ENCODE results near the gene CIB2. TPM values are rescaled to one million over a fixed set of nuclear protein-coding genes. Genes with fewer than 3 reads are reported as not detected.
A peak's percentile ranks its signal among the peaks of the same experiment; 100 is the strongest.
"Not testable (repeated sequence)": the region's sequence is repeated elsewhere in the genome, so short reads cannot be mapped to it uniquely, and the experiment has no call there.

The CIB2 gene
- total RNA-seq, 1 experiment from 2014 or later, result 15.9 TPM

DNA sequence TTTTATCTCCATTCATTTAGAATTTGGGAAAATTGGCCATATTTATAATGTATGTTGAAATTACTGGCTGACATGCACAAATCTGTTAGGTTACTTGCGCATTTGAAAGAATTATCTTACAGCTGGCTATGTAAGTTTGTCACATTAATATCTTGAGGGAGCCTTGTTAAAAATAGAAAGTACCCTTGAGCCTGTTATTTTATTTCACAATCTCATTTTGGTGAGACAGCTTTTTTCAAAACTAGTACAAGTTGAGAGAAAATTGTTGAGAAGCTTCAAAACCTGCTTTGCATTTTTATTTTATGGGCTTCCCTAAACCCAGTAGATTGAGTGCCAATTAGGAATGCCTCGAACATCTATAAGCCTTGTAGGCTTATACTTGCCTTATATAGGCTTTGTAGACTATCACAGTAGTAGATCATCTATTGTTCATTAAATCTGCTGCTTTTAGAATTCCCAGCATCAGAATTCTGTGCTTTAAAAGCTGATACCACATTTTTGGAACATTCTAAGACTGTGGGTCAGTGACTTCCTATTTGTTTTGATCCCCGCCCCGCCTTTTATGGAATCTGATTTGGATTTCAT, 24.2 kb upstream of the CIB2 start:
- in situ Hi-C loops (cut with HindIII; ENCODE audit: low pct_unique_long_range_greater_than_20kb, low sequenced_read_pairs), result loop anchor here (25.0 kb wide), 1 partner anchor 107 kb away; the partner anchor contains the start of gene DNAJA4
- DNase-seq (ENCODE audit: low read depth, low spot score), result no peak

DNA sequence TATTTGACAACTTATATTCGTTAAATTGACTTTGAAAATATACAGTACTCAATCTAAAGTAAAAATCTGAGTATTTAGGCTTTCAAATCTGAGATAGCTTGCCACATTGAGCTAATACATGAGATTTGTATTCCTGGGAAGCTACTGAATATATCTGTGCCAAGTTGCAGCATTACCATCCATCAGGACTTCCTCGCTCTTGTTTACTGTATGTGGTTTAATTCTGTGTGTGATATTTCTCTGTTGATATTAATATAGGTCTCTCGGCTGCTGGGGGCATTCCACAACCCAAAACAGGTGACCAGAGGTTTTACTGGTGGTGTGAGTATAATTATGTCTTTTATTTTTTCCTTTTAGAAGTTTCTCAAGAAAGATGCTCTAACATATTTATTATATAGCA, 23.7 kb upstream of the CIB2 start:
- in situ Hi-C loops (cut with HindIII; ENCODE audit: low pct_unique_long_range_greater_than_20kb, low sequenced_read_pairs), result loop anchor here (25.0 kb wide), 1 partner anchor 107 kb away; the partner anchor contains the start of gene DNAJA4

DNA sequence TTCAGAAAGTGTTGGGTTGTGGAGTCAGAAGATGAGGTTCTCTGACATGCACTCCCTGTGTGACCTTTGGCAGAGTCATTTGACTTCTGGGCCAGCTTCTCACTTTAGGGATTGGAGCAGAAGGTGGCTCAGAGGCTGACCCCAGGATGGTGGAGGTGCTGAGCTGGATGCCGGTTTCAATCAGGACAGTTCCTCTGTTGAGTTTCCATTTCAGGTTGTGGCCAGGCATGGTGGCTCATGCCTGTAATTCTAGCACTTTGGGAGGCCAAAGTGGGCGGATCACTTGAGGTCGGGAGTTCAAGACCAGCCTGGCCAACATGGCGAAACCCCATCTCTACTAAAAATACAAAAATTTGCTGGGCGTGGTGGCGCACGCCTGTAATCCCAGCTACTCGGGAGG, 19.8 kb upstream of the CIB2 start:
- DNase-seq (ENCODE audit: low read depth, low spot score), result not testable (repeated sequence)
- in situ Hi-C loops (cut with HindIII; ENCODE audit: low pct_unique_long_range_greater_than_20kb, low sequenced_read_pairs), result loop anchor here (25.0 kb wide), 1 partner anchor 111 kb away; the partner anchor contains the start of gene DNAJA4

More for the DNA sequence above, 23.7 kb upstream of the CIB2 start:
- no peak for DNase-seq (ENCODE audit: low read depth, low spot score)

DNA sequence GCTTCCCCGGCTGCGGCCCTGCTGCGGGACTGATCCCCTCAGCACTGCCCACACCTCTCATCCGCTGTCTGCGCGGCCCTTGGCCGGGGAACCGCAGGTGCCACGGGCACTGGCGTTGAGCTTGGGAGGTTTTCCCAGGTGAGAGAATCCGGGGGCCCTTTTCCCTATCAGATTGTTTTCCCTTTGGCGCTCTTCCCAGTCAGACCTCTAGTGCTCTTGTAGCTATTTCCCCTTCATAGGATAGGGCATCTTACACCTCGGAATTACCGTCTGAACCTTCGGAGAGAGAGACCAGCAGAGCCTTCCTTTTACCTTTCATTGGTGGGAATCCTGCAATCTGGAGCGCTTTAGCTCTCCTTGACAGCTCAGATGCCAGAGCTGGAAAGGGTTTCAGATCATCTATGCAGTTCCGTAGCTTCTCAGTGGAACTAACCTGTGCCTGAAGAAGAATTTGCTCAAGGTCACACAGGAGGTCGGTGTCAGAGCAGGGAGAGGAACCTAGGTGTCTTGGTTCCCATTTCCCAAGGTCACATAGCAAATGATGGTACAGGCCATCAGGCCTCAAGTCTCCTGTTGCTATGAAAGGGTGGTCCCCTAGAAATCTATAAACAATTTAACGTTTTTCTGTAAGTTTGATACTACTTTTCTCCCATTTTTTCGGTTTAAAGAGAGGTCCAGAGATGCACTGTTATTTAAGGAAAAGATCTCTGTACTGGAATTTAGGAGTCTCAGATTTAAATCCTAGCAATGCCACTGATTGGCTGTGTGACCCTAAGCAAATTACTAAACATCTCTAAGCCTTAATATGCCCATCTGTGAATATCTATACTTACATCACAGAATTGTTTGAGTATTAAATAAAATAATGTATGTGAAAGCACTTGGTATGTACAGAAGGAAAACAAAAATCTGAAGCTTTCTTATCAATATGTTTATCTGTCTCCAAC, 18.8 kb upstream of the CIB2 start:
- in situ Hi-C loops (cut with HindIII; ENCODE audit: low pct_unique_long_range_greater_than_20kb, low sequenced_read_pairs), result loop anchor here (25.0 kb wide), 1 partner anchor 112 kb away; the partner anchor contains the start of gene DNAJA4

DNA sequence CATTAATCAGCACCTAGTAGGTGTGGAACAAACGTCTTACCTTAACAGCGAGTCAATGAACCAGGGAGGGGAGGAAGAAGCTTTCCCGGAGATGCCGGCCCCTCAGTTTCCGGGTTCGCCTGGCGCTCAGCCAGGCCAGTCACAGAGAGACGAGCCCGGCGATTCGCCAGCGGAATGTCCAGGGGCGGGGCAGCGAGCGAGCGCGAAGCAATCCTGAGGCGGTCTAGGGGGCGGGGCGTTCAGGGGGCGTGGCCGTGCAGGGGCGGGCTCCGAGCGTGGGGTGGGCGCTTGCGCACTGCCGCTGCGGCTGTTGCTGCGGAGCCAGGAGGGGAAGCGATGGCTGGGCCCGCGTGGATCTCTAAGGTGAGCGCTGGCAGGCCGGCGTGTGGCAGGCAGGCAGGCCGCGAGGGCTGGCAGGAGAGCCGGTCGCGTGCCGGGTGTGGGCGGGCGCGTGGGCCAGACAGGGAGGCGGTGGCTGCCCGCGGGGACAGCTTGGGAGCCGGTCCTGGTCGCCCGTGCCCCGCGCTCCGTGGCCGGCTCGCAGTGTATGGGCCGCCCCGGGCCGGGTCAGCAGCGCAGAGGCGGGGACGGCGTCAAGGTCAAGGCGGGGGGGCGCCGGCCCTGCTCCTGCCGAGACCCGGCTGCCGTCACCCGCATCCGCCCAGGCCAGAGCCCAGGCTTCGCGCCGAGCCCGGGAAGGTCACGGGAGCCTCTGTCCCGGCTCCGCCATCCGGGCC, 18.0 kb upstream of the CIB2 start, which contains the start of gene IDH3A:
IDH3A (plus strand) TSS at position 295 of the 737 bp plus-strand sequence; CDS start at position 337, 42 bp downstream.
- in situ Hi-C loops (cut with HindIII; ENCODE audit: low pct_unique_long_range_greater_than_20kb, low sequenced_read_pairs), result no loop called here
- DNase-seq (ENCODE audit: low read depth, low spot score), result peak; percentile 95

More for the DNA sequence above, 18.8 kb upstream of the CIB2 start:
- peak; percentile 26 for DNase-seq (ENCODE audit: low read depth, low spot score)

DNA sequence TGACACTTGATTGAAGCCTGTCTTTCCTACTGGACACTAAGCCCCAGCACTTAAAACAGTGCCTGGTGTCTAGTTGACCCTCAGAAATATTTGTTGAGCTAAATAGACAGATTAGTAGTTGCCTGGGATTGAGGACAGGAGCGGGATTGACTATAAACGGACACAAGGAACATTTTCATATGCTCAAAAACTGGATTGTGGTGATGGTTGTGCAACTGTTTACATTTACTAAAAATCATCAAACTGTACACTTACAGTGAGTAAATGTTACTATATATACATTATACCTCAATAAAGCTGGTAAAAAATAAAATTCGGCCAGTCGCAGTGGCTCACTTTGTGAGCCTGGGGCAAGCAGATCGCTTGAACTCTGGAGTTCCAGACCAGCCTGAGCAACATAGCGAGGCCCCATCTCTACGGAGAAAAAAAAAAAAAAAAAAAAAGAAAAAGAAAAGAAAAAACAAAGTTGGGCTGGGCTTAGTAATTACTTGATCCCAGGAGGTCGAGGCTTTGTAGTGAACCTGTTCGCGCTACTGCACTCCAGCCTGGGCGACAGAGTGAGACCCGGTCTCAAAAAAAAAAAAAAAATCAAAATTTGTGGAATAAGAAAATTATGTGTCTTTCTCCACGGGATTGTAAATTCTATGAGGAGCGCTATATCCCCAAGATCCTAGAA, 17.3 kb upstream of the CIB2 start:
- DNase-seq (ENCODE audit: low read depth, low spot score), result no peak
- in situ Hi-C loops (cut with HindIII; ENCODE audit: low pct_unique_long_range_greater_than_20kb, low sequenced_read_pairs), result no loop called here

DNA sequence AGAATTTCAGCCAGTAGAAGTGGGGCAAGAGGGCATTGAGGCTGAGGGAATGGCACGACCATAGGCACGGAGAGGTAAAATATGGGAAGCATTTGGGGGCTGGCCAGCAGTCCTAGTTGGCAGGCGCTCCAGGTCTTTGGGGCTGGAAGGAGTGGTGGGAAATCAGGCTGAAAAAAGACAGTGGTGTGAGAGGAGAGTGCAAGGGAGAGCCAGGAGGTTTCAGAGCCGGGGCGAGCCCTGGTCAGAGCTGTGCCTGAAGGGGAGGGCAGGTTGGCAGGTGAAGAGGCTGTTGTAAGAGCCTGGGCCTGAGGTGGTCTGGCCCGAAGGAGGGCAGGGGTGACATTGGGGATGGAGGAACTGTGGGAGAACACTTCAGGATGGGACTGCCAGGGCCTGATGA, 16.3 kb upstream of the CIB2 start:
- in situ Hi-C loops (cut with HindIII; ENCODE audit: low pct_unique_long_range_greater_than_20kb, low sequenced_read_pairs), result no loop called here
- no peak for DNase-seq (ENCODE audit: low read depth, low spot score)

DNA sequence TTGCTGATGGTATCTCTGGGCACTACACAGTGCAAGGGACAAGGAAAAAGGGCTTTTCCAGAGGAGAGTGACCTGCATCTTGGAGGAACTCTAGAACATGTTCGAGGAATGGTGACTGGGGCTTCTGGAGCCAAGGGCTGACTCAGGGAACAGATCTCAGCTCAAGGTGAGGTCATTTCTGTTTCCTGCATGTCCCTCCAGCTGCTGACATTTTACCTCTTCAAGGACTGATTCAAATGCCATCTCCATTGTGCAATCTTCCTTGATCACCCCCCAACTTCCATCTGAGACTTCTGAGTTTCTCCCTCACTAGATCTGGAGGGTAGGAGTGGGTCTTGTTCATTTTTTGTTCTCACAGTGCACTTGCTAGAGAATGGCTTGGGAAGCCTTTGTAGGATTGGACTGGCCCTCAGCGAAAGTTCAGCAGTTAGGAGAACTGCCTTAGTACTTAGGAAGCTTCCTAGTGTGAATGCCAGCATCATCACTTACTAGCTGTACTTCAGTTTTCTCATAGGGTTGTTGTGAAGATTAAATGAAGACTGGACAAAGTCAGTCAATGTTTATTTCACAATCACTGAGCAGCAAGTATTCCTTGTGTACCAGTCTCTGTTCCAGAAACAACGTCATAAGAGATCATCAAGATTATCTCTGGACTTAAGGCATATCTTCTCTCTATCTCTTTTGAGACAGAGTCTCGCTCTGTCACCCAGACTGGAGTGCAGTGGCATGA, 15.3 kb upstream of the CIB2 start:
- no peak for DNase-seq (ENCODE audit: low read depth, low spot score)
- in situ Hi-C loops (cut with HindIII; ENCODE audit: low pct_unique_long_range_greater_than_20kb, low sequenced_read_pairs), result no loop called here

DNA sequence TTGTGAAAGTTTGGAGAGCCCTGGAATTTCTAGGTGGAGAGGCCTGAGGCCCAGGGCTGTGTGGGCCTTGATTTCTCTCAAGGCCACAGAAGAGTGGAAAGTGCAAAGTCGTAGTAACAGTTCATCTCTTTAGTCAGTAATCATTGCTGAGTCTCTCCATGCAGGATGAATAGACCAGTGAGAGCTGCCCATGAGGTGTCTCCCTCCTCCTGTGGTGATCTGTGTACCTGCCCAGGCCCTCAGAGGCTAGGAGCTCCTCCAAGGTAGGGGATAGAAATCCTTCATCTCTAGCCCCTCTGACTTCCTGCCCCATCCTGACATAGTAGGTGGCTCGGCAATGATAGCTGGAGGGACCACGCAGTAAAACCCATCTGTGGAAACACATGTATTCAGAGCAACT, 11.1 kb upstream of the CIB2 start:
- no peak for DNase-seq (ENCODE audit: low read depth, low spot score)
- in situ Hi-C loops (cut with HindIII; ENCODE audit: low pct_unique_long_range_greater_than_20kb, low sequenced_read_pairs), result no loop called here

DNA sequence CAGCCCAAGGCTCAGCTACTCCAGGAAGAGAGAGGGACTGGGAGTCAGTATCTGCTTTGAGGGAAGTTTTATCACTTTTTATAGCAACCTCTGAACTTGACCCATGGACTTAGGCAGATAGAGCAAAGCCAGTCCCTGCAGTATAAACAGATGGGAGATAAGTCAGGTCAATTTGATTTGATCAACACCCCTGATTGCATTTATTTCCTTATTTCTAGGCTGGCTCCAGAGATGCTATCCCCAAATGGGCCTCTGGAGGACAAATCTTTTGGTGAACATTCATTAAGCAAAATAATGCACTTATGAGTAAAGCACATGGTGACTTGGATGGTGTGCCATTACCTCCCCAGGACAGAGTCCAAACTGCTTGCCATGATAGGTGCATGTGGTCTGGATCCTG, 9.0 kb upstream of the CIB2 start:
- in situ Hi-C loops (cut with HindIII; ENCODE audit: low pct_unique_long_range_greater_than_20kb, low sequenced_read_pairs), result no loop called here
- DNase-seq (ENCODE audit: low read depth, low spot score), result no peak

DNA sequence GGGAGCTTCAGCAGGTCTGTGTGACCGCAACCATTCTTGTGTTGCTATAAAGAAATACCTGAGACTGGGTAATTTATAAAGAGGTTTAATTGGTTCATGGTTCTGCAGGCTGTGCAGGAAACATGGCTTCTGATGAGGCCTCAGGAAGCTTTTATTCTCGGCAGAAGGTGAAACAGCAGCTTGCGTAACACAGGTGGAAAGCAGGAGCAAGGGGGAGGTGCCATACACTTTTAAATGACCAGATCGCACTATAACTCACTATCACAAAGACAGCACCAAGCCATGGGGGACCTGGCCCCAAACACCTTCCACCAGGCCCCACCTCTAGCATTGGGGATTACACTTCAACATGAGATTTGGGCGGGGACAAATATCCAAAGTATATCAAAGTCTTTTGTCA, 8.3 kb upstream of the CIB2 start:
- DNase-seq (ENCODE audit: low read depth, low spot score), result no peak

DNA sequence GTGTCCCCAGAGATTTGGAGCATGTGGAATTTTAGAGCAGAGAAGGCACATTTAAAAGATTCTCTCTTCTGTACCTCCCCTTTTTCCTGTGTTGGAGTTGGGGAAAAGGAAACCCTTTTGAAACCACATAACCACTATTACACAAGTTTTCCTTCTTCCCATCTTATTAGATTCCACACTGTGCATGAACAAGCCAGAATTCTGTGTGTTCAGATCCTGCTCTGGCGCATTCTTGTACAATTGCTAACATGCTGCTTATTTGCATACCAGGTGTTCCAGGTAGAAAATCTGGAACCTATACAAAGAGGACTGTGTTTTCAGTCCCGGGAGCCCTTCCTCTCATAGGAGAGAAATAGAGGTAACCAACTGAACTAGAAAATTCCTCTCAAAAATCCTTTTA, 2.6 kb upstream of the CIB2 start:
- in situ Hi-C loops (cut with HindIII; ENCODE audit: low pct_unique_long_range_greater_than_20kb, low sequenced_read_pairs), result no loop called here
- DNase-seq (ENCODE audit: low read depth, low spot score), result no peak

More for the DNA sequence above, 8.3 kb upstream of the CIB2 start:
- in situ Hi-C loops (cut with HindIII; ENCODE audit: low pct_unique_long_range_greater_than_20kb, low sequenced_read_pairs), result no loop called here

DNA sequence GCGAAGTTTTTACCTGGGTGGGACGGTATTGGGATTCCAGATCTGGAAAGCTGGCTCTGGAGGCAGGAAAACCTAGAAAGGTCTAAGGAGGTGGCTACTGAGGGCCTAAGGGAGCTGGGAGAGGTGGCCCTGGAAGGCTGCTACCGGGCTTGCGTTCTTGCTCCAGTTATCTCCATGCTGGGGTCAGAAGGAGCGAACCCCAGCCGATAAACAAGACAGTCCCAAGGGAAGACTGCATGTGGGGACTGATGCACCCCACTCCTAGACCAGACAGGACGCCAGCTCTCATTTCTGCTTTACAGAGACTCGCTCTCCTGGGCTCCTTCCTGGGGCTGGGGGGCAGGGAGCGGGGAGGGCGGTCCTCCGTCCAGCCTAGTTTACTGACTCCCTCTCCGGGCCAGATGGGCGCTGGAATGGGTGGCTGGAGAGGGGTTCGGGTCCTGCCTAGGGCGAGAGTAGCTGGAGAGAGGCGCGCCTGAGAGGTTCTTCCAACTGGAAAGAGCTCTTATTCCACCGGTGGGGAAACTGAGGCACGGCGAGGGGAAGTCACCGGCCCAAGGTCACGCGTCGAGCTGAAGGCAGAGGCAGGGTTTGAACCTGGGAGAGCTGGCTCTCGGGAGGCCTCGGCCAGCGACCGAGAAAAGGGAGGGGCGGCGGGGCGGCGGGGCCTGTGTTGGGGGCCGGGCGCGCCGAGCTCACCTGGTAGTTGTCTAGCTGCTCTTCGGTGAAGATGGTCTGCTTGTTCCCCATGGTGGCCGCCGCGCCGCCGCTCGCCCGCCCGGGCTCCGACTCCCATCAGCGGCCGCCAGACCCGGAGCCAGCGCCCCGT, 565 bp downstream of the CIB2 start:
- in situ Hi-C loops (cut with HindIII; ENCODE audit: low pct_unique_long_range_greater_than_20kb, low sequenced_read_pairs), result no loop called here
- DNase-seq (ENCODE audit: low read depth, low spot score), result no peak

DNA sequence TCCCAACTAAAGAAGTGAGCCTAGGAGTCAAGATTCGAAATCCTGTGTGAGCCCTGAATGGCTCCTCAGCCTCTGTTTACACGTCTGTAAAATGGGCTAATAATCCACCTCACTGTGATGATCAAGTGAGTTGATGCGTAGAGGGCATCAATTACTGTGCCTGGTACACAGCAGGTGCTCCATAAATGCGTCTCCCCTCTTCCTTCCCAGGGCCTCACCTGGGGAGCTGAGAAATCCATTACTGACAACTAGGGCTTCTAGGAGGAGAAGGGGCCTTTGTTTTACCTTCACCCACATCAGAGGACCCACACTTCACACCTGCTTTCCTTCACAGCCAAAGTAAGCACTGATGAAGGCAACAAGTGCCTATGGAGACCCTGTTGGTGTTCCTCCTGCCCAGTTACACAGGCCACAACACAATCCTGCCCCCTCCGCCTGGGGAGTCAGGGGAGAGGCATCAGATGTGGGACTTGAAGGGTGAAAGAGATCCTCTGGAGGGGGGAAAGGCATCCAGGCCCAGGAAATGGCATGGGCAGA, 1.4 kb downstream of the CIB2 start:
- no peak for DNase-seq (ENCODE audit: low read depth, low spot score)
- in situ Hi-C loops (cut with HindIII; ENCODE audit: low pct_unique_long_range_greater_than_20kb, low sequenced_read_pairs), result no loop called here

DNA sequence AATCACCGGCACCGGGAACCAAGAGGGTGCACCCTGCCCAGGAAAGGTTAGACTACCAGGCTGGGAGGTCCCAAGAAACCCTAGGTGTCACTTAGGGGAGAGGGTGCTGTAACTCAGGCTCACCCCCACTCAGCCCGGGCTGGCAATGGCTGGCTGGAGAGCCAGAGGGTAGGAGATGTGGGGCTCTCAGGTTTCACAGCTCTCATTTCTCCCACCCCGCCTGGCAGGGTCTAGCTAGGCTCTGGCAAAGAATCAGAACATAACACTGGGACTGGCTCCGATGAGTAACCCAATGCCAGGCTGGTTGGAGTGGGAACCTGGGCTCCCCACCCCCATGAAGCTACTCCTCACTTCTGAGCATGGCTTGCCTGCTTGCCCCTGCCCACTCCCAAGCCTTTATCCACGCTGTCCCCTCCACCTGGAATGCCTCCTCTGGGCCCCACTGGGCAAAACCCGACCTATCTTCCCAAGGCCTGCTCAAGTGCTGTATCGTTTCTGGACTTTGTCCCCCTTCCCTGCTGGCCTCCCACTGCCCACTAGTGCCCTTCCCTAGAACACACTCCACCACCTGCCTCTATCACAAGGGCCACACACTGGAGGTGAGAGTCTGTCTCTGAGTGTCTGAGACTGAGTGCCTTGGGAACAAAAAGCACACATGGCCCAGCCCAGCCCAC, 2.0 kb downstream of the CIB2 start:
- DNase-seq (ENCODE audit: low read depth, low spot score), result no peak
- in situ Hi-C loops (cut with HindIII; ENCODE audit: low pct_unique_long_range_greater_than_20kb, low sequenced_read_pairs), result no loop called here

Measured in SK-MEL-5 (cell line).